B cell (primary cell): ENCODE data around the gene DCTN5. TPM values are rescaled to one million over a fixed set of nuclear protein-coding genes. Genes with fewer than 3 reads are reported as not detected.
"Not testable (repeated sequence)": the region's sequence is repeated elsewhere in the genome, so short reads cannot be mapped to it uniquely, and the experiment has no call there.

ENCODE experiments used
- ATAC-seq: fragments of 200-7000 bp; cut with Tn5 transposase; one replicate; pipeline ENCODE4 v1.10.0; 2021; ENCODE audit warnings: low read depth, mild to moderate bottlenecking, moderate number of reproducible peaks, moderate library complexity
- CTCF ChIA-PET: fragments of 350-600 bp; sonication (Branson Sonifier 250); formaldehyde crosslinking; loops from one replicate; lab custom pipeline; 2021; ENCODE audit warnings: antibody characterized with exemption, inconsistent platforms; lab: Charles Lee
- POLR2A ChIA-PET: fragments of 350-600 bp; sonication (Branson Sonifier 250); formaldehyde crosslinking; loops from one replicate; lab custom pipeline; 2021; ENCODE audit warnings: antibody characterized with exemption; lab: Charles Lee
- DNase-seq: peaks from one replicate; pipeline ENCODE4 v3.0.0; 2013
- H2AFZ ChIP-seq: 2 replicates; pipeline ENCODE4 v1.6.1; 2012; ENCODE audit warnings: mild to moderate bottlenecking, low read depth, low read length; ENCODE audit not compliant: insufficient read depth, poor library complexity, severe bottlenecking
- H3K27ac ChIP-seq, 2 donors: 1 replicate in 1 of 2; 2 replicates in 1 of 2; pipeline ENCODE4 v1.5.1; 2012 to 2013; ENCODE audit warnings: low read length in 2 of 2, mild to moderate bottlenecking in 2 of 2, moderate library complexity in 1 of 2
- H3K27me3 ChIP-seq, 4 experiments: fragments of 200-600 bp in 1 of 4; sonication (generic) in 1 of 4; replicated peaks in 1 of 4; 1 replicate in 2 of 4; 2 replicates in 2 of 4; pipeline versions ENCODE4 v1.6.1 to v1.7.0; 2013 to 2016; ENCODE audit warnings: low read length in 3 of 4, mild to moderate bottlenecking in 2 of 4, mixed read lengths in 1 of 4, moderate library complexity in 1 of 4; ENCODE audit not compliant: insufficient read depth in 4 of 4, control insufficient read depth in 3 of 4; ENCODE audit errors: control extremely low read depth in 1 of 4
- H3K36me3 ChIP-seq, 2 experiments: replicated peaks in 1 of 2; 1 replicate in 1 of 2; 2 replicates in 1 of 2; pipeline versions ENCODE4 v1.6.1 to v1.7.1; 2013; ENCODE audit warnings: low read length in 1 of 2; ENCODE audit not compliant: insufficient read depth in 2 of 2, control insufficient read depth in 1 of 2; ENCODE audit errors: control extremely low read depth in 1 of 2, extremely low read depth in 1 of 2
- H3K4me1 ChIP-seq, 2 donors: fragments of 200-600 bp in 1 of 2; sonication (generic) in 1 of 2; 1 replicate in 1 of 2; 2 replicates in 1 of 2; pipeline versions ENCODE4 v1.5.1 to v1.6.1; 2013 to 2017; ENCODE audit warnings: low read length in 2 of 2; ENCODE audit not compliant: control insufficient read depth in 2 of 2, insufficient read depth in 2 of 2
- H3K4me2 ChIP-seq: replicated peaks from 2 replicates; pipeline ENCODE3; 2012; ENCODE audit warnings: mild to moderate bottlenecking, low read depth, low read length; ENCODE audit not compliant: poor library complexity, severe bottlenecking
- H3K4me3 ChIP-seq, 5 experiments: fragments of 200-600 bp in 1 of 5; sonication (generic) in 1 of 5; 1 replicate in 3 of 5; 2 replicates in 2 of 5; pipeline versions ENCODE4 v1.5.1 to v1.7.0; 2011 to 2016; ENCODE audit warnings: low read length in 4 of 5, mild to moderate bottlenecking in 4 of 5, low read depth in 2 of 5, control low read depth in 1 of 5, moderate library complexity in 1 of 5; ENCODE audit not compliant: insufficient read depth in 1 of 5; ENCODE audit errors: control extremely low read depth in 1 of 5, extremely low read depth in 1 of 5
- H3K79me2 ChIP-seq: fragments of 200-600 bp; sonication (generic); one replicate; pipeline ENCODE4 v1.6.0; 2016; ENCODE audit warnings: low read length; ENCODE audit not compliant: control insufficient read depth, insufficient read depth
- H3K9ac ChIP-seq: fragments of 200-600 bp; sonication (generic); 2 replicates; pipeline ENCODE4 v1.6.1; 2017; ENCODE audit warnings: mild to moderate bottlenecking, low read length, moderate library complexity
- H3K9me3 ChIP-seq, 3 donors: one replicate each; pipeline versions ENCODE4 v1.6.1 to v1.7.1; 2013; ENCODE audit warnings: low read length in 2 of 3; ENCODE audit not compliant: control insufficient read depth in 2 of 3, insufficient read depth in 1 of 3; ENCODE audit errors: control extremely low read depth in 1 of 3
- H4K20me1 ChIP-seq: 2 replicates; pipeline ENCODE4 v1.6.0; 2012; ENCODE audit warnings: mild to moderate bottlenecking, low read length; ENCODE audit not compliant: insufficient read depth, control insufficient read depth, poor library complexity, severe bottlenecking
- H3K27ac Mint-ChIP-seq: one replicate; pipeline ENCODE4 v1.8.0; 2021; ENCODE audit warnings: mixed read lengths
- H3K27me3 Mint-ChIP-seq: one replicate; pipeline ENCODE4 v1.8.0; 2021; ENCODE audit warnings: mixed read lengths
- H3K4me1 Mint-ChIP-seq: one replicate; pipeline ENCODE4 v1.8.0; 2021; ENCODE audit warnings: mixed read lengths
- H3K4me3 Mint-ChIP-seq: one replicate; pipeline ENCODE4 v1.8.0; 2021; ENCODE audit warnings: mixed read lengths
- H3K9me3 Mint-ChIP-seq: one replicate; pipeline ENCODE4 v1.8.0; 2022; ENCODE audit warnings: mixed read lengths; ENCODE audit not compliant: insufficient read depth
- CTCF ChIP-seq: fragments of 200-600 bp; IDR thresholded peaks from one replicate; pipeline ENCODE4 v1.8.0; 2022; ENCODE audit warnings: antibody characterized with exemption, mild to moderate bottlenecking
- EZH2 ChIP-seq: IDR thresholded peaks from 2 replicates; pipeline ENCODE4 v1.6.1; 2012; ENCODE audit warnings: borderline replicate concordance, low read depth, mild to moderate bottlenecking, moderate library complexity, low read length; ENCODE audit not compliant: insufficient read depth, poor library complexity, severe bottlenecking
- WGBS: methylation state at CpG from one replicate; pipeline ENCODE4 v1.1.5; 2013; ENCODE audit warnings: missing lambda C conversion rate; ENCODE audit not compliant: insufficient coverage; 5-methylcytosine and 5-hydroxymethylcytosine counted together
- intact Hi-C: fragments of 100-400 bp; cut with micrococcal nuclease; formaldehyde crosslinking; loops from one replicate; pipeline ENCODE4 v1.10.0; 2022
- polyA plus RNA-seq: library from polyadenylated mRNA; depleted of rRNA; stranded (reverse); fragments of >200 nt; gene quantifications from 2 replicates; pipeline ENCODE4 v1.2.3, GENCODE V29; 2012
- total RNA-seq, 2 donors: library from RNA; stranded (reverse); fragments of 120-200 nt in 1 of 2; gene quantifications; 1 replicate in 1 of 2; 2 replicates in 1 of 2; pipeline versions ENCODE4 v1.2.3 to v1.2.4, GENCODE V29; 2013 to 2022

Gene DCTN5
- total and polyA plus RNA-seq, 2 donors (not counting 1 experiment from before 2014, with no cell fraction given) = 22.4 to 58.3 TPM

- H3K27me3 Mint-ChIP-seq = no peaks in the 10 kb centered on the region
- POLR2A ChIA-PET = no interaction called here
- Histone ChIP-seq H2AFZ (no peak overlapping the region), H3K9me3 (no peaks in the 10 kb centered on the region), H3K36me3 (peaks cover 2 to 27% of the 10 kb centered on the region in 2 experiments), H3K79me2 (no peaks in the 10 kb centered on the region), H4K20me1 (no peaks in the 10 kb centered on the region), H3K27me3 (no peaks in the 10 kb centered on the region), H3K4me2 (no peak overlapping the region), H3K4me3 (no peak overlapping the region), H3K9ac (no peak overlapping the region), H3K27ac (no peak overlapping the region), H3K4me1 (no peaks in the 10 kb centered on the region)
- CTCF ChIA-PET = no interaction called here
- no peak overlapping the region for H3K4me3 Mint-ChIP-seq
- TF ChIP-seq CTCF = no peak
- TF ChIP-seq EZH2 = no peak
- no peaks in the 10 kb centered on the region for H3K9me3 Mint-ChIP-seq
- no peak for DNase-seq
- H3K27ac Mint-ChIP-seq = no peak overlapping the region
- intact Hi-C loops = no loop called here
- ATAC-seq = no peak
- WGBS = no CpG with 5 or more reads among the region's 4 CpGs
- no peaks in the 10 kb centered on the region for H3K4me1 Mint-ChIP-seq
These were observed 33.1 kb upstream of the DCTN5 start for GRCh38 chr16:23608194-23608593.

GRCh38 chr16:23609929-23610328, 31.3 kb upstream of the DCTN5 start:
- ChIA-PET POLR2A (no interaction called here), CTCF (no interaction called here)
- no peaks in the 10 kb centered on the region for H3K27me3 Mint-ChIP-seq
- Histone ChIP-seq H3K36me3 (peaks cover 2 to 25% of the 10 kb centered on the region in 2 experiments), H2AFZ (no peak overlapping the region), H3K9ac (no peak overlapping the region), H3K4me2 (no peak overlapping the region), H3K4me1 (no peaks in the 10 kb centered on the region), H3K27ac (no peak overlapping the region), H3K9me3 (no peaks in the 10 kb centered on the region), H3K79me2 (no peaks in the 10 kb centered on the region), H3K4me3 (no peak overlapping the region), H3K27me3 (no peaks in the 10 kb centered on the region), H4K20me1 (no peaks in the 10 kb centered on the region)
- DNase-seq = no peak
- no CpG with 5 or more reads among the region's 1 CpG for WGBS
- H3K27ac Mint-ChIP-seq = no peak overlapping the region
- no peak for ATAC-seq
- intact Hi-C loops = no loop called here
- H3K4me3 Mint-ChIP-seq = no peak overlapping the region
- TF ChIP-seq EZH2 (no peak), CTCF (no peak)
- H3K4me1 Mint-ChIP-seq = no peaks in the 10 kb centered on the region
- H3K9me3 Mint-ChIP-seq = no peaks in the 10 kb centered on the region

GRCh38 chr16:23610905-23611304, 30.4 kb upstream of the DCTN5 start:
- DNase-seq, H3K4me1 Mint-ChIP-seq, POLR2A ChIA-PET, H3K9ac ChIP-seq, H3K4me3 Mint-ChIP-seq, H3K27me3 Mint-ChIP-seq, H3K27me3 ChIP-seq, H3K4me2 ChIP-seq, H3K79me2 ChIP-seq, H3K27ac ChIP-seq, H4K20me1 ChIP-seq, intact Hi-C loops, H2AFZ ChIP-seq, H3K4me3 ChIP-seq, H3K9me3 ChIP-seq, H3K9me3 Mint-ChIP-seq, H3K4me1 ChIP-seq, H3K27ac Mint-ChIP-seq, ATAC-seq: not testable (repeated sequence)
- H3K36me3 ChIP-seq = peaks cover 2 to 20% of the 10 kb centered on the region in 2 experiments
- CTCF ChIA-PET = interaction anchor here (0.7 kb wide), 1 partner anchor 19 kb away, joined by 3 read pairs; no protein-coding TSS in a partner anchor
- WGBS = 95% methylated on average over 4 of the region's 6 CpGs
